Stimulated activated CD4-positive, alpha-beta T cell treated with anti-CD3 and anti-CD28 coated beads, Interleukin-15, amount 100 ng/mL, for 24 hours (primary cell): ENCODE data around the gene PHYKPL.
"Not testable (repeated sequence)": the region's sequence is repeated elsewhere in the genome, so short reads cannot be mapped to it uniquely, and the experiment has no call there.

Experiments used
- DNase-seq: peaks from one replicate; pipeline ENCODE4 v3.0.0-alpha.2; 2020

The PHYKPL gene

DNA sequence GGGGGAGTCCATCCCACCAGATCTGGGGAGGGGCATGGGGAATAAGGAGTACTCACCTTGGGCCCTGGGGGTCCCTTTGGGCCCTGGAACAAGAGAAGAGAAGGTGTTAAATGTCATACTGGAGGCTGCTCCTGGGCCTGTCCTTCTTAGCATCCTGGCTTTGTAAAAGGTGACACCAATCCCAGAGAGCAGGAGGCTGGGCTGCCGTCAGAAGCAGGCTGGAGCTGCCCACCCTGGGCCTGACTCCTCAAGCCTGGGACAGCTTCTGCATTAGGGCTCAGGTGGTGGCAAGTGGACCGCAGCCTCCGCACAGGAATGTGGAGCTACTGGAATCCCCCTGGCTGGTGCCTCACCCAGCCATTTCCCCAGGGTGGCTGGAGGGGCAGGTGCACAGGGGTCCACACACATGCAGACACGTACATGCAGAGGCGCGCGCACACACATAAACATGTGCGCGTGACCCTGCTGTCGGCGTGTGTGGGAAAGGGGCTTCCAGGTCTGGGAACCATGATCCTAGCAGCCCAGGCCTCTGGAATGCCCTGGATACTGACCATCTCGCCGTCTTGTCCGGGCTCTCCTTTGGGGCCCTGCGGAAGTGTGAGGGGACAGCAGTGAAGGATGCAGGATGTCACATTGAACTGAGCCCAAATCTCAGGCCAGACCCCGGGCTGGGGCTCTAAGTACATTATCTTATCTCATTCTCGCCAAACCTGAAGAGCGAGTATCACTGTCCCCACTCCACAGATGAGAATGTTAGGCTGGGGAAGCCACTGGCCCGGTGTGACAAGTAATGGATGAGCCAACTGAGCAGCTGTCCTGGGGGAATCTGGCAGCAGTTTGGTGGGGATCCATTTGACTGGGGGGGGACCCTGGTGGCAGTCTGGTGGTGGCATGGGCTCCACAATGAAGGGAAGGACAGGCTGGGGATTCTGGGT, 29.3 kb upstream of the PHYKPL start:
- no peak for DNase-seq

DNA sequence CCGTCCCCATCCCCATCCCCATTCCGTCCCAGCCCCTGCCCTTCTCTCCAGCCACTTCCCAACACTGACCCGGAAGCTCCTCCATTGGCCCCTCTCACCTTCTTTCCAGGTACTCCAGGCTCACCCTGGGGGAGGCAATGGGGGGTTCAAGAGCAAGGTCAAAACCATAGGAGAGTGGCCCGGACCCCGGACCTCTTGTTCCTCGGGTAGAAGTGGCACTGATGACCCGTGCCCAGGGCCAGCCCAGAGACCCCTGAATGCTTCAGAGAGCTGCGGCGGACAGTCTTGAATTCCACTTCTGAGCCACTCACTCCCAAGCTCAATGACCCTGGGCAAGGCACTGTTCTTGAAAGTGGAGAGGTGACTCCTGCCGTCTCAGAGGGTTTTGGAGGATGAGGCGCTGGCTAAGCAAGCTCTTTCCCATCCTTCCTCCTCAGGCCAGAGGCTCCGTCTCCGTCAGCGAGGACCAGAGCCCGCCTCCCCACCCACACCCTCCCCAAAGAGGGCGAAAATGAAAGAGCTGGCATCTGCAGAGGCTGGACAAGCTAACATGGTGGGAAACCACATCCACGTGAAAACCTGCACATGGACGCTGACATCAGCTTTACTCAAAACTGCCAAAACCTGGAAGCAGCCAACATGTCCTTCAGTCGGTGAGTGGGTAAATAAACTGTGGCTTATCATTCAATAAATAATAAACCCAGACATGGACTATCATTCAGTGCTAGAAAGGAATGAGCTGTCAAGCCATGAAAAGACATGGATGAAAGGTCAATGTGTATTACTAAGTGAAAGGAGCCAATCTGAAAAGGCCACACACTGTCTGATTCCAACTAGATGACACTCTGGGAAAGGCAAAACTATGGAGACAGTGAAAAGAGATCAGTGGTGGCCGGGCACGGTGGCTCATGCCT, 27.3 kb upstream of the PHYKPL start:
- no peak for DNase-seq

DNA sequence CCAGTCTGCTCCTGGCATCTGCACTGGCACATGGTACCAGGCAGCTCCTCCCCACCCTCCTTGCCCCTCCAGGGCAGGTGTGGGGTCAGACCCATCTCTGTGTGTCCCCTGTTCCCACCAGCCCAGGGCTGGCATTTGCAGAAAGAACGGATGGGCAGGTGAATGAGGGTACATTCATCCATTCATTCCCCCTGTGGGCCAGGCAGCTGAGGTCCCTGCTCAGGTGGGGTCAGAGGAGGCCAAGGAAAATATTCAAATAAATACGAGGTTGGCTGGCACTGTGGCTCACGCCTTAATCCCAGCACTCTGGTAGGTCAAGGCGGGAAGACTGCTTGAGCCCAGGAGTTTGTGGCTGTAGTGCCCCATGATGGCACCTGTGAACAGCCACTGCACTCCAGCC, 25.0 kb upstream of the PHYKPL start:
- no peak for DNase-seq

DNA sequence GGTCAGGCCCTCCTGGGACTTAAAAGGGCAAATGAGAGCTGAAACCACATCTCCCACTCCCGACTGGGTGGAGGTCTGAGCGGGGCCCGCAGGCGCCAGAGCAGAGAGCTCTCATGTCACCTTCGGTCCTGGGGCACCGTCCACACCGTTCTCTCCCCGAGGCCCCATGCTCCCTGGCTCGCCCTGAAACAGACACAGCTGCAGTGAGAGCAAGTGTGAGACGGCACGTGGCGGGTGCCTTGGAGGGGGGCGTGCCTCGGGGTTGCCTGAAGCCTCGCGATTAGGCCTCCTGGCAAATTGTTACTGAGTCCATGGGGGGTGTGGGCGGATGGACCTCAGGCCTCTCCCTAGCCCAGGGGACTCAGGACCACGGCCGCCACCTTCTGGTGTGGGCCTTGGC, 24.1 kb upstream of the PHYKPL start:
- no peak for DNase-seq

DNA sequence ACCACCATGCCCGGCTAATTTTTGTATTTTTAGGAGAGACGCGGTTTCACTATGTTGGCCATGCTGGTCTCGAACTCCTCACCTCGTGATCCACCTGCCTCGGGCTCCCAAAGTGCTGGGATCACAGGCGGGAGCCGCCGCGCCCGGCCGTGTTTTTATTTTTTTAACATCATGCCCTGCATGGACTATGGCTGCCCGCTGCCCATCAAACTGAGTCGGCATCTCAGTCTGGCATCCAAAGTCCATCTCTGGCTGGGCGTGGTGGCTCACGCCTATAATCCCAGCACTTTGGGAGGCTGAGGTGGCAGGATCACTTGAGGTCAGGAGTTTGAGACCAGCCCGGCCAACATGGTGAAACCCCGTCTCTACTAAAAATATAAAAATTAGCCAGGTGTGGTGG, 21.0 kb upstream of the PHYKPL start:
- not testable (repeated sequence) for DNase-seq

DNA sequence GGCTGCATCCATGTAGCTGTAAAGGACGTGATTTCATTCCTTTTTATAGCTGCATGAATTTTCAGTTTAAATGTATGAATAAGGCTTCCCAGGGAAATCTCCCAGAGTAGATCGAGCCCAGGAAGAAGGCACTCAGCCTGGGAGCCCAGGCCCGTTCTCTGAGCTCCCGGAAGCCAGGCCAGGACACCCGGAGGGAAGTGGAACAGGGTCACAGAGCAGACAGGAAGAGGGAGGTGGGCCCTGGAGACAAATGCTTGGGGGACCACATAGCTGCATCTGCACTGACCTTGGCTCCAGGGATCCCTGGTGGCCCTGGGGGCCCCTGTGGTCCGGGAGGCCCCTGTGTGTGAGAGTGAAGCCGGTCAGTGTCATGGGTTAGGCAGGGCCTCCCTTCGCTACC, 19.7 kb upstream of the PHYKPL start:
- DNase-seq = no peak

DNA sequence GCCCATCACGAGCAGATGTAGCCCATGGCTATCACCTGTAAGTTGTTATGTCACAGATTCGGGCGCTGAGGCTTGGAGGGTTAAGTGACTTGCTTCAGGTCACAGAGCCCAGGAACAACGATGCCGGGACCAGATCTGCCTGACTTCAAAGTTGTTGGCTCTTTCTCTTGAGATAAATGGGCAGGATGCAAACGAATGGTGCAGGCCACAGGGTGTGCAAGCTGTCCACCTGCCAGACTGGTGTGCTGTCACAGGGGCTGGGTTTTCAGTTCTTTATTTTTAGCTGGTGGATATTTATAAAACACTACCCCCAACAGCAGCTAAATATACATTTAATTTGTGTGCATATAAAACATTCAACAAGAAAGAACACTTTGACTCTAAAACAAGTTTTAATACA, 17.7 kb upstream of the PHYKPL start:
- DNase-seq = no peak

DNA sequence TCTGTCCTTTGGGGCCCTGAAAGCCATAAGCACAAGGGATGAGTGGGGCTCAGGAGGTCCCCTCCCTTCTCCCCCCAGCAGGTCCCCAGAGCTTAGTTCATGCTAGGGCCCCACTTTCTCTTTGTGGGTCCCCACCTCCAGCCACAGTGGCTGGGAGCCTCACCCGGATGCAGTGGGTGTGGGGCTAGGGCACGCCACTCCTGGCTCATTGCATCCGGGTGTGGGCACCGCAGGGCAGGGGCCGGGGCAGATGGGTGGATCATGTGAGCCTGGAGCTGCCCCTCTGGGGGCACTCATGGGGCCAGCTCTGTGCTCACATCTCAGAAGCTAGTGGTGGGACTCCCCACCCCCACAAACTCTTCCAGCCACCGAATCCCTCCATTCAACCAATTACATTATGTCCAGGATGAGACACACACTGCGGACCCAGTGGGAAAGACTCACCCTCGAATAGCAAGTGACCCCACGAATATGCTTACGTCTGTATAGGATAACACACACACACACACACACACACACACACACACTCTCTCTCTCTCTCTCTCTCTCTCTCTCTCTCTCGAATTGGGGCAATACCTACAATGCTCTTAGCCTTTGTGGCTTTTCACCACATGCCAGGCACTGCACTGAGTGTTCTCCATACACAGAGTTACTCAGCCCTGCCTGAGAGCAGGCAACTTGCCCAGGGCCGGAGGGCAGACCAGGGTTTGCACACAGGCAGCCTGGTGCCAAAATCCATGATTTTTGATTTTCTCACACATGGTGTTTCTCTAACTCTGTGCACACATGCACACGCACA, 16.8 kb upstream of the PHYKPL start:
- DNase-seq = no peak

DNA sequence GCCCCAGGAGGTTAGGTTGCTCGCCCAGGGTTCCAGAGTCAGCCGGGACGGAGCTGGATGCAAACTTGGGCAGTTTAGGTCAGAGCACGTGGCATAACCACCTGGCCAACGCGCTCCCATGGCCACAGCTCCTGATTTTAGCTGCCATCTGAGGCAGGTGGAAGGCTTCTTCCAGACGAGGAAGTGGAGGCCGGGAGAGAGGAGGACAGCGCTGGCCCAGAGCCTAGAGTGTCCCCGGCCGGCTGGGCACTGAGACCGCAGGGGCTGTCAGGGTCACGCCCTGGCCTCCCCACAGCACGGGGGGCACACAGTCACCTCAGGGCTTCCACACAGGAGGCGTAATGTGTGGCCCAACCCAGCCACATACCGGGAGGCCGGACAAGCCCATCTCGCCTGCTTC, 16.1 kb upstream of the PHYKPL start:
- DNase-seq = no peak

DNA sequence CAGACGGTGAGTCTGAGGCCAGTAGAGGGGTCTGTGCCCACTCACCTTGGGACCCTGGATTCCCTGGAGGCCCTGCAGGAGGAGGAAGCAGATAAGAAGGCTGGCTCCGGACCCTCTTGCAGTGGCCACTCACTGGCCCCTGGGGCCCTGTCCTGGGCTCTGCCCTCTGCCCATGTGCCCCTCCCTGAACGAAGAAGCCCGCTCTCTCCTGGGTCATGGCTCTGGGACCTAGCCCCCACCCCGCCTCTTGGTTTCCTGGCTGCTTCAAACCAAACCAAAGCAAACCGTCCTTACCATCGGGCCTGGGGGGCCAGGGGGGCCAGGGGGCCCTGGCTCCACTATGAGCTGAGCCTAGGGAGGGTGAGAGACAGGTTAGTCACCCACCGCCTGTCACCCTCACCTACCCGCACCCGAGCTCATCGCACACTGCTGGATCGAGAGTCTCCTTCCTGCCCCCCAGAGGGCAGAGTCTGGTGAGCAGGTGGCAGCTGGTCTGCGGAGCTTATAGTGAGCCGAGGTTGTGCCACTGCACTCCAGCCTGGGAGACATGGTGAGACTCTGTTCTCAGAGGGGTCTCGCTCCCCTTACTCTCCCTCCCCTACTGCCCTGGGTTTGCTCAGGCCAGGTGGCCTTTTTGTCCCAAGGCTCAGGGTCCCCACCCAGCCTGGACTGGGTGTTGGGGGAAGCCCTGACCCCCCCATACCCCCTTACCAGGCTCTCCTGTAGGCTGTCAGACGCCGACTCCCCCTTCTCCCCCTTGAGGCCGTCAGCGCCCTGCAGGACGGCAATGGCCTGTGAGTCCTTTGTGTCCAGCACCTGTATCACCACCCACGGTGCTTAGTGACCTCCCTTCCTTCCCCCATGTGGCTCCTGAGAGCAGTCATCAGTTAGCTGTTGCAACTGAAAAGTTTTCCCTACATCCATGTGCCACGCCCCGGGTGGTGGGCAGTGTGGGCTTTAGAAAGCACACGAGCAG, 15.2 kb upstream of the PHYKPL start:
- DNase-seq = no peak

DNA sequence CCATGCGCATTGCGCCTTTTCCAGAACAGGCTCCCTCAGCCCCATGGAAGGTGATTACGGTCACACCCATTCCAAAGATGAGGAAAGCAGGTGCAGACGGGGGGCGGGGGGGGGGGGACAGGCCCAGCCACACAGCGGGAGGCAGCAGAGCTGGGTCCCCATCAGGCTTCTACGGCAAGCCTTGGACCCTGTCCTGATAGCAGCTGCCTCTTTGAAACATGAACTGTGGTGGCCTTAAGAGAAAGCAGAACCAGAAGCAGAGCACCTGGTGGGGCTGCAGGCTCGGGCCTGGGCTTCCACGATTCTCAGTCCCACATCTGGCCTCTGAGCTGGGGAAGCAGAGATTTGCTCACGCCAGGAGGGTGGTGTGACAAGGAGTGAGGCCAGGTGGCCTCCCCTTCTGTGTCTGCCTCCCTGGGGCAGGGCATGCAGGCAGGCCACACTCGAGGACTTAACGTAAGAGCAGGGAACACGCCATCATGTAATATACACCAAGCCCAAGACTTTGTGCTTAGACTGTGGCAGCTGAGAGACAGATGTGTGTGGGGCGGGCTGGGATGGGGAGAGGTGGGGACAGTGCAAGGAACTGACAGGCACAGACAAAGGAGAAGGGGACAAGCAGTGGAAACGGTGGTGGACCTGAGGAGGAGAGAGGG, 14.2 kb upstream of the PHYKPL start:
- DNase-seq = no peak

DNA sequence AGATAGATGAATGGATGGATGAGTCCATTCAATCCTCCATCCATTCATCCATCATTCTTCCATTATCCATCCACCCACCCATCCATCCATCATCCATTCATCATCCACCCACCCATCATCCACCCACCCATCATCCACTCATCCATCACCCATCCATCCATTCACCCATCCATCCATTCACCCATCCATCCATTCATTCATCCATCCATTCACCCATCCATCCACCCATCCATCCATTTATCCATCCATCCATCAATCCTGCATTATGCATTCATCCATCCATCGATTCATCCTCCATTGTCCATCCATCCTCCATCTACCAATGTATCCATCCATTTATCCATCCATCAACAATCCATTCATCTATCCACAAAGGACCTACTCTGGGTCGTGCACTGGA, 12.8 kb upstream of the PHYKPL start:
- DNase-seq = no peak

DNA sequence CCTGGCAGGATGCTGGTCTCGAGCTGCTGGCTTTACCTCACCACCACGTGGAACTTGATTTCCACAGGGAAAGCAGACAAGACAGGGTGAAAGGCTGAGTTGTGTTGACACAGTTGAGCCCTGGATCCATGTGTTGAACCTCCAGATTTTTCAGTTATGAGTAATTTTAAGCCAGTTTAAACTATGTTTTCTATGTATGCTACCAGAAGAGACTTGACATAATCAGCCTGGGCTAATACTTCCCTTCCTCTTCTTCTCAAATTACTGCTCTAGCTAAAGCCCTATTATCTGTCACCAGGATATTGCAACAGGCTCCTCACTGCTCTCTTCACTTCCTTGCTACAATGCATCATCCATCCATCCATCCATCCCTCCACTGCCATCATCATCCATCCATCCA, 12.0 kb upstream of the PHYKPL start:
- DNase-seq = no peak

DNA sequence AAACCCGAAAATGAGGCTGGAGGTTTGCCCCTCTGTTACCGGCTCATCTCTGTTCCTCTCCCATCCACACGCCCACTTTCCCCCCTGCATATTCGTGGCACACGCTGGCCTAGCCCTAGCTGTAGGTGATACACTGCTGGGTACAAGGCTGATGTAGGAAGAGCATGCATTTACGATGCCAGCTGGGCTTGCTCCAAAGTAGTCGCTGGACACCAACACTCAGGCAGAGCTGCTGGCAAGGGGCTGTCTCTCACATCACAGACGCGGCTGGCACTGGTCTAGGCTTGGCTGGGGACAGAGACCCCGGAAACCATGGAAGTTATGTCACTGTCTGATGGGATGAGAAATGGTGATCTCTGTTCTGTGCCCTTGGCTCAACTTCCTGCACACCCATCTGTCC, 9.8 kb upstream of the PHYKPL start:
- DNase-seq = no peak

DNA sequence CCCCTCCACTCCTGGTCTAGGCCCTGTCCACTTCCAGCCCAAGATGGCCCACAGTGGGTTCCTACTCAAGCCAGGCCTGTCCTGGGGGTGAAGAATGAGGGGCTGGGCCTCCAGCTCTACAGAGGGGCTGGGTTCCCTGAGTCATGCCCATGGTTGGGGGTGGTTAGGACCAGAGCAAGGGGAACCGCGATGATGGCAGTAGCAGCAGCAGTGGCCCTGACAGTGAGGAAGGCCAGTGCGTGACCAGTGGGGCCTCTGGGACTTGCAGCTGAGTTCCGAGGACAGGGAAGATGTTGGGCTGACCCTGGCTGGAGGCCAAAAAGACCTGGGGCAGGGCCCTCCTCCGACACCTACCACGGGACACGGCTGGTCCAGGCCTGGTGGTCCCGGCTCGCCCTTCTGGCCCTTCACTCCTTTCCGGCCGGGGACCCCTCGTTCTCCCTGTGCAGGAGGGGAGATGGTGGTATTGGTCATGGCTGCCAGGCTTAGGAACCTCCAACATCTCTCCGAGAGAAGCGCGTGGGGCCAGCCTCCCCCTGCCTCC, 9.2 kb upstream of the PHYKPL start:
- DNase-seq = no peak

DNA sequence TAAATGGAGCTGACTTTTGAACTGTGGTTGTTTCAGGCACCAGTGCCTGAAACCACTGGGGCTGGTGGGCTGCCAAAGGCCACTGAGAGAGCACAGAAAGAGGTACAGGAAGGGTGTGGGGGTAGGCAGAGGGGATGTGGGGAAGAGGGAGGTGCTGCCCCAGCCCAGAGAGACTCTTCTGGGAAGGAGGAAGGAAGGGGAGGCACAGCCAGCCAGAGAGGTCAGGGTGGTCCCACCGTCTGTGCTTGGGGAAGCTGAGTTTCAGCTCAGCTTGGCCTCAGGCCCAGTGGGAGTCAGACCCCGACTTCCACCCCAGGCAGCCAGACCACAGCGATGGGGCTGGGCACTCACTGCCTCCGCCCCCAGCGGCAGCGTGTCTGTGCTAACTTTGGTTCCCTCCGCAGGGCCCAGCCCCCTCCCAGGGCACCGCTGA, 8.6 kb upstream of the PHYKPL start:
- DNase-seq = no peak

DNA sequence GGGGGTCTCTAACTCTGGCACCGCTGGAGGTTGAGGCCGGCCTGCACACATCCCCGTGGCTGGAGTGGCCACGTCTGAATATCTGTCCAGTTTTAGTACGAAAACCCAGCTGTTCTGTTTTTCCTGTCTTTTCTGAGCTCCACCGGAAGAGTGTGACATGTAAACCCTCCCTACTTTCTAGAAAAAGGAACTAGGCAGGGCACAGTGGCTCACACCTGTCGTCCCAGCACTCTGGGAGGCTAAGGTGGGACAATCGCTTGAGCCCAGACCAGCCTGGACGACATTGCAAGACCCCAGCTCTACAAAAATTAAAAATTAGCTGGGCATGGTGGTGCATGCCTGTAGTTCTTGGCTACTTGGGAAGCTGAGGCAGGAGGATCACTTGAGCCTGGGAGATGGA, 8.2 kb upstream of the PHYKPL start:
- no peak for DNase-seq

DNA sequence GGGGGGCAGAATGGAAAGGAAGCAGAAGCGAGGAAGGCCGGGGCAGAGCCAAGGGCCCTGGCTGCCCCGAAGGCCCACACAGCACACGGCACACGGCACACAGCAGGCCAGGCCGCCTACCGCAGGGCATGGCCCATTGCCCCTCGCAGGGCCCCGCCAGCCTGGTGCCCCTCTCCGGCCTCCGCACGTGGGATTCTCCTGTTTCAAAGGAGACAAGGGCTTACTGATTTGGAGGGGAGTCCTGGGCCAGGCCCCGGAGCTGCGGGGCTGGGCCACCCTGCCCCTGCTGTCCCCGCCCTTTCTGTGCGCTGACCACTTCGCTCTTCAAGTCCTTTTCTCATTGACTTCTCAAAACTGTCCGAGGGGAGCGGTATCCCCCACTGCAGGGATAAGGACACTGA, 7.7 kb upstream of the PHYKPL start:
- DNase-seq = no peak

DNA sequence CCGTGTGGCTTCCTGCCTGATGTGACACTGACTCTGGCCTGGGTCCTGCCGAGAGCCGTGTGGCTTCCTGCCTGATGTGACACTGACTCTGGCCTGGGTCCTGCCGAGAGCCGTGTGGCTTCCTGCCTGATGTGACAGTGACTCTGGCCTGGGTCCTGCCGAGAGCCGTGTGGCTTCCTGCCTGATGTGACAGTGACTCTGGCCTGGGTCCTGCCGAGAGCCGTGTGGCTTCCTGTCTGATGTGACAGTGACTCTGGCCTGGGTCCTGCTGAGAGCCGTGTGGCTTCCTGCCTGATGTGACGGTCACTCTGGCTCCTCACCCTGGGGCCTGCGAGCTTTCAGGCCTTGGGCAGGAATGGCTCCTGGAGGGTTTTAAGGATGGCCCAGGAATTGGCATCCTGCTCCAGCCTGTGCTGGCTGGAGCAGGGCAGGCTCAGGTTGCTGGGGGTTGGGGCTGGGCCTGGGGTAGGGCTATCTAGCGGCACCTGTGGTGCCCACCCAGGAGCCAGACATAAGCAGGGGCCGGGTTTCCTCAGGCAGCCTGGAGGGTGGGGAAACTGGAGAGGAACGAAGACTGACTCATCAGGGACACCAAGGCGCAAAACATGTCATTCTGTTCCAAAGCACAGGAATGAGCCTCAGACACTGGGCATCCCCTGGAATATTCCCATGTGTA, 7.2 kb upstream of the PHYKPL start:
- DNase-seq = peak; percentile 35
